ENCODE measurements around the gene MS4A18.

The MS4A18 gene

GRCh38 chr11:60718524-60719316, 5.8 kb upstream of the MS4A18 start:
- TF ChIP-seq GATA3 (IDR thresholded peaks at IDR 0.05; ENCODE audit: low read depth, low read length), result no peak
- TF ChIP-seq GATA2 (IDR thresholded peaks at IDR 0.05; ENCODE audit: low read depth, low read length), result no peak

GRCh38 chr11:60719391-60719790, 5.1 kb upstream of the MS4A18 start:
- TF ChIP-seq GATA2 (IDR thresholded peaks at IDR 0.05; ENCODE audit: low read depth, low read length) (no peak), GATA3 (IDR thresholded peaks at IDR 0.05; ENCODE audit: low read depth, low read length) (no peak)

- TF ChIP-seq GATA2 (IDR thresholded peaks at IDR 0.05; ENCODE audit: low read depth, low read length), result no peak
- TF ChIP-seq GATA3 (IDR thresholded peaks at IDR 0.05; ENCODE audit: low read depth, low read length), result no peak
Measured at GRCh38 chr11:60720460-60720859, 4.1 kb upstream of the MS4A18 start.

GRCh38 chr11:60725592-60725991, 1.1 kb downstream of the MS4A18 start:
- TF ChIP-seq GATA3 (IDR thresholded peaks at IDR 0.05; ENCODE audit: low read depth, low read length) (no peak), GATA2 (IDR thresholded peaks at IDR 0.05; ENCODE audit: low read depth, low read length) (no peak)

GRCh38 chr11:60731586-60731985, 7.1 kb downstream of the MS4A18 start:
- TF ChIP-seq GATA2 (IDR thresholded peaks at IDR 0.05; ENCODE audit: low read depth, low read length), result no peak
- no peak for TF ChIP-seq GATA3 (IDR thresholded peaks at IDR 0.05; ENCODE audit: low read depth, low read length)

GRCh38 chr11:60734279-60734678, 9.8 kb downstream of the MS4A18 start:
- TF ChIP-seq GATA2 (IDR thresholded peaks at IDR 0.05; ENCODE audit: low read depth, low read length) (no peak), GATA3 (IDR thresholded peaks at IDR 0.05; ENCODE audit: low read depth, low read length) (no peak)

GRCh38 chr11:60739114-60739513, 14.6 kb downstream of the MS4A18 start:
- no peak for TF ChIP-seq GATA3 (IDR thresholded peaks at IDR 0.05; ENCODE audit: low read depth, low read length)
- no peak for TF ChIP-seq GATA2 (IDR thresholded peaks at IDR 0.05; ENCODE audit: low read depth, low read length)

- no peak for TF ChIP-seq GATA2 (IDR thresholded peaks at IDR 0.05; ENCODE audit: low read depth, low read length)
- TF ChIP-seq GATA3 (IDR thresholded peaks at IDR 0.05; ENCODE audit: low read depth, low read length), result no peak
Measured at GRCh38 chr11:60740573-60740972, 16.1 kb downstream of the MS4A18 start.

- TF ChIP-seq GATA2 (IDR thresholded peaks at IDR 0.05; ENCODE audit: low read depth, low read length), result no peak
Measured at GRCh38 chr11:60741421-60741820, 16.9 kb downstream of the MS4A18 start.

GRCh38 chr11:60743058-60743457, 18.5 kb downstream of the MS4A18 start:
- TF ChIP-seq GATA3 (IDR thresholded peaks at IDR 0.05; ENCODE audit: low read depth, low read length), result no peak
- no peak for TF ChIP-seq GATA2 (IDR thresholded peaks at IDR 0.05; ENCODE audit: low read depth, low read length)

GRCh38 chr11:60744114-60744513, 19.6 kb downstream of the MS4A18 start:
- TF ChIP-seq GATA3 (IDR thresholded peaks at IDR 0.05; ENCODE audit: low read depth, low read length) (no peak), GATA2 (IDR thresholded peaks at IDR 0.05; ENCODE audit: low read depth, low read length) (no peak)

GRCh38 chr11:60747359-60747873, 22.9 kb downstream of the MS4A18 start:
- TF ChIP-seq GATA2 (IDR thresholded peaks at IDR 0.05; ENCODE audit: low read depth, low read length) (no peak), GATA3 (IDR thresholded peaks at IDR 0.05; ENCODE audit: low read depth, low read length) (no peak)

- TF ChIP-seq GATA3 (IDR thresholded peaks at IDR 0.05; ENCODE audit: low read depth, low read length), result no peak
- TF ChIP-seq GATA2 (IDR thresholded peaks at IDR 0.05; ENCODE audit: low read depth, low read length), result no peak
Measured at GRCh38 chr11:60748225-60748624, 23.7 kb downstream of the MS4A18 start.

GRCh38 chr11:60748821-60749220, 24.3 kb downstream of the MS4A18 start:
- TF ChIP-seq GATA3 (IDR thresholded peaks at IDR 0.05; ENCODE audit: low read depth, low read length) (no peak), GATA2 (IDR thresholded peaks at IDR 0.05; ENCODE audit: low read depth, low read length) (no peak)

GRCh38 chr11:60750911-60751310, 26.4 kb downstream of the MS4A18 start:
- TF ChIP-seq GATA2 (IDR thresholded peaks at IDR 0.05; ENCODE audit: low read depth, low read length) (no peak), GATA3 (IDR thresholded peaks at IDR 0.05; ENCODE audit: low read depth, low read length) (no peak)
